ENCODE measurements around the gene RNF2.
A peak's percentile ranks its signal among the peaks of the same experiment; 100 is the strongest.

Gene RNF2

DNA sequence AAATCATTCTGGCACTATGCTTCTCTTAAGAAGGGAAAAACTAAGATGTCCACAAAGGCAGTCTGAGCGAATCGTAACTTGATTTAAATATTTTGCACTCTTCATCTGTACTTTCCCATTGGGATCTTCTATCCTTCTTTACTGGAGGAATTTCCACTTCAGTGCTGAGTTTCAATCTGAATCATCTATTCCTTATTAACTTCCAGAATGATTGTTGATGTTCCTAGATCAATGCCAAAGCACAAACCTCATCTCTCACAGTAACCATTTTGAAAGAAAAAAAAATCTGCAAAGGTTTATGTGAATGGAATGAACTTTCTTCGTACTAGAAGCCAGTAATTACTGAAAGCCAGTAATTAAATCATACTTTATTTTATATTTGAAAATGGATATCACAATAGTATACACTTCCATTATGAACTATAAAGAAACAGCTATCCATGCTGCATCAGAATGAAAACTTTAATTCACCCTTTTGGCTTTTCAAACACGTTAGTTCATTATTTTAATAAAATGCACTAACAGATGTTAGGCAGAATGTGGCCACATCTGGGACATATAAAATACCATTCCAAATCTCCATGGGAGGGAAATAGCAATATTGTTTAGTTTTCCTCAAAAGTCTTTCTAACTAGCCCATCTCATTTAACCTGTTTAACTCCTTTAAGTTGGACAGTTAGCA, 5.5 kb upstream of the RNF2 start:
- ATAC-seq (ENCODE audit: low read depth) (no peak), DNase-seq (ENCODE audit: low spot score in 2 of 2) (no peak)
- Mint-ChIP-seq H3K27me3 (peaks cover 1% of the 10 kb centered on the region), H3K4me1 (peaks cover 5% of the 10 kb centered on the region), H3K27ac (no peak overlapping the region), H3K36me3 (no peaks in the 10 kb centered on the region), H3K9me3 (no peaks in the 10 kb centered on the region), H3K4me3 (no peak overlapping the region)

- H3K4me3 Mint-ChIP-seq = no peak overlapping the region
- no peak overlapping the region for H3K27ac Mint-ChIP-seq
- no peaks in the 10 kb centered on the region for H3K36me3 Mint-ChIP-seq
- peaks cover 1% of the 10 kb centered on the region for H3K27me3 Mint-ChIP-seq
- peaks cover 6% of the 10 kb centered on the region for H3K4me1 Mint-ChIP-seq
- ATAC-seq (ENCODE audit: low read depth) (no peak), DNase-seq (ENCODE audit: low spot score in 2 of 2) (no peak)
- H3K9me3 Mint-ChIP-seq = no peaks in the 10 kb centered on the region
Observed at GRCh38 chr1:185040408-185040735, 5.0 kb upstream of the RNF2 start.

DNA sequence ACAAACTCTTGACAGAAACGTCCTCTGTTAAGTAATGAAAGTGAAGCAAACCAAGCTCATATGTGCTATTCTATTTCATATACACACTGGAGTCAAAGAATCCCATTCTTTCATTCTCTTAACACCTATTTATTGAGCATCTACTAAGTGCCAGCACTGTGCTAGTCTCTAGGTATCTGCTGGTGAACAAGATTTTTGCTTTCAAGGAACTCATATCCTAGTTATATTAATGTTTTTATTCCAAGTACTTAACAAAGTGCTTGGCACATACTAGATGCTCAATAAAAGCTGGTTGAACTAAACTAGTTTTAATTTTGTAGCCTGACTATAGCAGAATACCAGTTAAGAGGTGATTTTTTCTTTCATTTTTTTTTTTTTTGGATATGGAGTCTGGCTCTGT, 3.6 kb upstream of the RNF2 start:
- Mint-ChIP-seq H3K4me1 (peaks cover 12% of the 10 kb centered on the region), H3K27ac (no peak overlapping the region)
- ATAC-seq (ENCODE audit: low read depth) = no peak

GRCh38 chr1:185042737-185043136, 2.6 kb upstream of the RNF2 start:
- no peak overlapping the region for H3K4me3 Mint-ChIP-seq
- DNase-seq (ENCODE audit: low spot score in 2 of 2) (no peak), ATAC-seq (ENCODE audit: low read depth) (no peak)
- H3K36me3 Mint-ChIP-seq = no peaks in the 10 kb centered on the region
- no peaks in the 10 kb centered on the region for H3K9me3 Mint-ChIP-seq
- H3K27me3 Mint-ChIP-seq = peaks cover 1% of the 10 kb centered on the region
- peak overlapping the region; percentile 4 for H3K27ac Mint-ChIP-seq
- peaks cover 14% of the 10 kb centered on the region for H3K4me1 Mint-ChIP-seq

More for the DNA sequence above, 3.6 kb upstream of the RNF2 start:
- Mint-ChIP-seq H3K9me3 (no peaks in the 10 kb centered on the region), H3K27me3 (peaks cover 1% of the 10 kb centered on the region), H3K36me3 (no peaks in the 10 kb centered on the region), H3K4me3 (no peak overlapping the region)
- DNase-seq (ENCODE audit: low spot score in 2 of 2) = no peak

- Mint-ChIP-seq H3K27ac (peak overlapping the region; percentile 94), H3K4me3 (peak overlapping the region; percentile 89)
Observed at GRCh38 chr1:185044387-185044786, 971 bp upstream of the RNF2 start.

GRCh38 chr1:185045814-185046492, 595 bp downstream of the RNF2 start:
- peak overlapping the region; percentile 94 for H3K27ac Mint-ChIP-seq

More at GRCh38 chr1:185044387-185044786, 971 bp upstream of the RNF2 start:
- Mint-ChIP-seq H3K36me3 (peaks cover under 1% of the 10 kb centered on the region), H3K4me1 (peaks cover 19% of the 10 kb centered on the region), H3K27me3 (no peaks in the 10 kb centered on the region), H3K9me3 (no peaks in the 10 kb centered on the region)
- DNase-seq (ENCODE audit: low spot score in 2 of 2) (no peak), ATAC-seq (ENCODE audit: low read depth) (no peak)

DNA sequence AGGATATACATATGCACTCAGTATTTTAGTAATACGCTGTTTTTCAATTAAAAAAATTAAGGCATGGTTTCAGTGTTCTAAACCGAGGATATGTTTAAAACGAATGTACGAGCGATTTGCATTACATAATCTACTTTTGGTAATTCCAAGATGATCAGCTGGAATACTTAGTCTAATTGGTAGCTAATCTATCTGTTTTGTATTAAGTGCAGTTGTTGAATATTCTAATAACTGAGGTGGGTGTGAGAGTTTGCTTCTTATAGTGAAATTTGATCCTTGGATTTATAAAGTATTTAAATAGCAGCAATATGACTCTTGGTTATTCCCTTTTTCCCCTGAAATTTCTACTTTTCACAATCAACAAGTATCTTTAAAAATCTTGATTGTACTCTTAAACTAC, 1.3 kb downstream of the RNF2 start:
- Mint-ChIP-seq H3K27me3 (no peaks in the 10 kb centered on the region), H3K36me3 (peaks cover 2% of the 10 kb centered on the region), H3K27ac (peak overlapping the region; percentile 94), H3K4me1 (peaks cover 29% of the 10 kb centered on the region), H3K9me3 (no peaks in the 10 kb centered on the region), H3K4me3 (peak overlapping the region; percentile 89)
- no peak for ATAC-seq (ENCODE audit: low read depth)
- no peak for DNase-seq (ENCODE audit: low spot score in 2 of 2)

More at GRCh38 chr1:185045814-185046492, 595 bp downstream of the RNF2 start:
- H3K9me3 Mint-ChIP-seq = no peaks in the 10 kb centered on the region
- H3K36me3 Mint-ChIP-seq = peaks cover 2% of the 10 kb centered on the region
- peak overlapping the region; percentile 89 for H3K4me3 Mint-ChIP-seq
- no peaks in the 10 kb centered on the region for H3K27me3 Mint-ChIP-seq
- peak in 1 of 2 donors; percentile 7 for DNase-seq (ENCODE audit: low spot score in 2 of 2)
- ATAC-seq (ENCODE audit: low read depth) = peak; percentile 6
- peaks cover 26% of the 10 kb centered on the region for H3K4me1 Mint-ChIP-seq

- no peaks in the 10 kb centered on the region for H3K27me3 Mint-ChIP-seq
- no peak for ATAC-seq (ENCODE audit: low read depth)
- H3K36me3 Mint-ChIP-seq = peaks cover 8% of the 10 kb centered on the region
- H3K4me1 Mint-ChIP-seq = peaks cover 31% of the 10 kb centered on the region
- H3K9me3 Mint-ChIP-seq = no peaks in the 10 kb centered on the region
- DNase-seq (ENCODE audit: low spot score in 2 of 2) = no peak
- H3K4me3 Mint-ChIP-seq = no peak overlapping the region
- no peak overlapping the region for H3K27ac Mint-ChIP-seq
Observed at GRCh38 chr1:185049670-185050069, 4.3 kb downstream of the RNF2 start.

- H3K36me3 Mint-ChIP-seq = peaks cover 8% of the 10 kb centered on the region
- DNase-seq (ENCODE audit: low spot score in 2 of 2) (no peak), ATAC-seq (ENCODE audit: low read depth) (no peak)
- H3K4me3 Mint-ChIP-seq = no peak overlapping the region
- no peaks in the 10 kb centered on the region for H3K27me3 Mint-ChIP-seq
- H3K4me1 Mint-ChIP-seq = peaks cover 28% of the 10 kb centered on the region
- peak overlapping the region; percentile 62 for H3K27ac Mint-ChIP-seq
- no peaks in the 10 kb centered on the region for H3K9me3 Mint-ChIP-seq
Observed at GRCh38 chr1:185050823-185051451, 5.6 kb downstream of the RNF2 start.

DNA sequence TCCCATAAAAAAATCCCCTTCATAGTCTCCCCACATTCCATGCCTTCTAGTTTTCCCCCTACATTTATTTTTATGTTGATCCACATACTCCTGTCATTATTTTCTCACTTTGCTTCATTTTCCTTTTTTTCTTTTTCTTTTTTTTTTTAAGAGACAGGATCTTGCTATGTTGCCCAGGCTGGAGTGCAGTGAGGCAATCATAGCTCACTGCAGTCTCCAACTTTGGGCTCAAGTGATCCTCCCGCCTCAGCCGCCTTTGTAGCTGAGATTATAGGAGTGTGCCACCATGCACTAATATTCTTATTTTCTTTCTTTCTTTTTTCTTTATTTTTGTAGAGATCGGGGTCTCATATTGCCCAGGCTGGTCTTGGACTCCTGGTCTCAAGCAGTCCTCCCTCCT, 7.8 kb downstream of the RNF2 start:
- Mint-ChIP-seq H3K27me3 (no peaks in the 10 kb centered on the region), H3K36me3 (peaks cover 8% of the 10 kb centered on the region), H3K4me3 (no peak overlapping the region), H3K27ac (no peak overlapping the region), H3K4me1 (peaks cover 23% of the 10 kb centered on the region), H3K9me3 (no peaks in the 10 kb centered on the region)
- ATAC-seq (ENCODE audit: low read depth) = no peak
- DNase-seq (ENCODE audit: low spot score in 2 of 2) = no peak

DNA sequence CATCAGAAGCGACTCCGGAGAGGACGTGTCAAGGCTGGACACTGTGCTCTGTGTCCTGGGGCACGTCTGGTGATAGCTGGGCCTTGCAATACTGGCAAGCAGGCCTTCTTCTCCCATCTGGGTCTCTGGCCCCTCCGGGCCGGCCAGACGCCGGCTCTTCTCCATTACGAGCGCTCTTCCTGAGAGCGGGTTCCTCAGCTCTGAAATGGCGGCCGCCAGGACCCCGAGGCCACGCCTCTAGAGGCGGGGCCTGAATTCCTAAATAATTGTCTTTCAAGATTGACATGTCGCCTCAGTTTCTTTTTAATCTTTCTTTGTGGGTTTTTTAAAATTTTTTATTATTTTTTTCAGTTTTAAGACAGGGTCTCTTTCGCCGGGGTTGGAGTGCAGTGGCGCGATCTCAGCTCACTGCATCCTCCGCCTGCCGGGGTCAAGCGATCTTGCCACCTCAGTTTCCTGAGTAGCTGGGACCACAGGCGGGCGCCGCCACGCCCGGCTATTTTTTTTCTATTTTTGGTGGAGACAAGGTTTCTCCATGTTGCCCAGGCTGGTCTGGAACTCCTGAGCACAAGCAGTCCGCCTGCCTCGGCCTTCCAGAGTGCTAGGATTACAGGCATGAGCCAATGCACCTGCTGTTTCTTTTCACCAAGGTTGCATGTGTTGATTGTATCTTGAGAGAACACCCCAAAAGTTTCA, 9.2 kb downstream of the RNF2 start:
- Mint-ChIP-seq H3K27ac (no peak overlapping the region), H3K9me3 (no peaks in the 10 kb centered on the region), H3K4me1 (peaks cover 23% of the 10 kb centered on the region), H3K4me3 (no peak overlapping the region), H3K36me3 (peaks cover 6% of the 10 kb centered on the region), H3K27me3 (no peaks in the 10 kb centered on the region)
- DNase-seq (ENCODE audit: low spot score in 2 of 2) (no peak), ATAC-seq (ENCODE audit: low read depth) (no peak)

GRCh38 chr1:185058110-185058509, 12.8 kb downstream of the RNF2 start:
- peak overlapping the region; percentile 0 for H3K27ac Mint-ChIP-seq
- DNase-seq (ENCODE audit: low spot score in 2 of 2) (no peak), ATAC-seq (ENCODE audit: low read depth) (peak; percentile 47)
- H3K27me3 Mint-ChIP-seq = no peaks in the 10 kb centered on the region
- no peak overlapping the region for H3K4me3 Mint-ChIP-seq
- no peaks in the 10 kb centered on the region for H3K9me3 Mint-ChIP-seq
- peaks cover 39% of the 10 kb centered on the region for H3K4me1 Mint-ChIP-seq
- H3K36me3 Mint-ChIP-seq = no peaks in the 10 kb centered on the region

GRCh38 chr1:185058876-185059275, 13.5 kb downstream of the RNF2 start:
- H3K4me1 Mint-ChIP-seq = peaks cover 44% of the 10 kb centered on the region
- H3K36me3 Mint-ChIP-seq = peaks cover 2% of the 10 kb centered on the region
- no peak overlapping the region for H3K27ac Mint-ChIP-seq
- ATAC-seq (ENCODE audit: low read depth) (no peak), DNase-seq (ENCODE audit: low spot score in 2 of 2) (no peak)
- no peak overlapping the region for H3K4me3 Mint-ChIP-seq
- no peaks in the 10 kb centered on the region for H3K27me3 Mint-ChIP-seq
- H3K9me3 Mint-ChIP-seq = no peaks in the 10 kb centered on the region

DNA sequence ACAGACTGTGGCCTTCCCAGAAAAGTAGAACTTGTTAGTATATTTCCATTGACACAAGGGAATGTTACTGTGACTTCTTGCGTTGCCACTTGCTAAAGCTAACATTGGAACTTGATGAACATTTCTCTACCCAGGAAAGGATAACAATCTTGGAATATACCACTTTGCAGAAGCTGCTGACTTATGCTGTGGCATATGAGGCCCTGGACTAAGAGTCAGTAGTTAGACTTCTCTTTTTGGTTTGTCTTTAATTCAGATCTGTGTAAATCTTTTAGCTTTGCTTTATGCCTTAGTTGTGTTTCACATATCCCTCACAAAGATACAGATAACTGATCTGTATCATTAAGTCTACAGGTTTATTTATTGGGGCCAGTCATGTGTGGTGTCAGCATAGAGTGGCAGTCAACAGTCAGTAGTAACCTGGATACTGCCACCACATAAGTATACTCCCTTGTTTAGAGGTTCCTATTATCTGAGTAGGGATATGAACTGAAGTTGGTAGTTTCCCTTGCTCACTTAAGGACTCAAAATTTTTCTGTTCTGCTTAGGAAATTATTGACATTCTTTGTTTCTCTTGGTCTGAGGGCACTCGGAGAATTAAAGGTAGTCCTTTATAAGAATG, 14.7 kb downstream of the RNF2 start:
- Mint-ChIP-seq H3K4me1 (peaks cover 44% of the 10 kb centered on the region), H3K4me3 (no peak overlapping the region), H3K9me3 (no peaks in the 10 kb centered on the region), H3K27me3 (no peaks in the 10 kb centered on the region), H3K36me3 (peaks cover 6% of the 10 kb centered on the region), H3K27ac (peak overlapping the region; percentile 17)
- ATAC-seq (ENCODE audit: low read depth) (no peak), DNase-seq (ENCODE audit: low spot score in 2 of 2) (no peak)

Data from memory B cell (primary cell).